DMS114 treated with DMSO at 0.1 percent for 48 hours (cell line): ENCODE measurements around the gene GAS5.
"Not testable (repeated sequence)": the region's sequence is repeated elsewhere in the genome, so short reads cannot be mapped to it uniquely, and the experiment has no call there.

Experiments
- DNase-seq: peaks from one replicate; lab custom pipeline; 2025; ENCODE audit not compliant: unreplicated experiment; lab: John Stamatoyannopoulos, UW

The GAS5 gene

GRCh38 chr1:173870252-173871075 lies 2.7 kb upstream of the GAS5 start:
- DNase-seq = no peak

- DNase-seq = no peak
Measured at GRCh38 chr1:173869021-173869359, 1.2 kb upstream of the GAS5 start.

GRCh38 chr1:173868266-173869020 lies 654 bp upstream of the GAS5 start, which contains the start of gene ZBTB37:
ZBTB37 (plus strand) TSS chr1:173868380; CDS start chr1:173870226, 1,846 bp downstream.
- DNase-seq = peak; percentile 84

- no peak for DNase-seq
Measured at GRCh38 chr1:173867141-173867752, 542 bp downstream of the GAS5 start.

GRCh38 chr1:173866413-173867115 lies 1.2 kb downstream of the GAS5 start:
- DNase-seq = no peak

GRCh38 chr1:173865468-173866164 lies 2.2 kb downstream of the GAS5 start:
- no peak for DNase-seq

- DNase-seq = no peak
Measured at GRCh38 chr1:173864179-173864867, 3.5 kb downstream of the GAS5 start.

GRCh38 chr1:173863224-173864161 lies 4.3 kb downstream of the GAS5 start:
- DNase-seq = peak; percentile 50

GRCh38 chr1:173862769-173863223 lies 5.0 kb downstream of the GAS5 start:
- peak; percentile 50 for DNase-seq

GRCh38 chr1:173862146-173862768 lies 5.5 kb downstream of the GAS5 start:
- DNase-seq = peak; percentile 33

- DNase-seq = no peak
Measured at GRCh38 chr1:173861731-173862145, 6.1 kb downstream of the GAS5 start.

- DNase-seq = no peak
Measured at GRCh38 chr1:173860065-173860464, 7.7 kb downstream of the GAS5 start.

- not testable (repeated sequence) for DNase-seq
Measured at GRCh38 chr1:173859547-173859946, 8.2 kb downstream of the GAS5 start.

GRCh38 chr1:173857363-173857917 lies 10.3 kb downstream of the GAS5 start:
- DNase-seq = no peak

GRCh38 chr1:173856903-173857302 lies 10.9 kb downstream of the GAS5 start:
- no peak for DNase-seq

- no peak for DNase-seq
Measured at GRCh38 chr1:173856014-173856413, 11.8 kb downstream of the GAS5 start.

GRCh38 chr1:173853074-173853473 lies 14.7 kb downstream of the GAS5 start:
- DNase-seq = no peak

GRCh38 chr1:173852105-173852504 lies 15.7 kb downstream of the GAS5 start:
- DNase-seq = no peak
